Measurements from ENCODE around the gene TRIM41.

The TRIM41 gene

DNA sequence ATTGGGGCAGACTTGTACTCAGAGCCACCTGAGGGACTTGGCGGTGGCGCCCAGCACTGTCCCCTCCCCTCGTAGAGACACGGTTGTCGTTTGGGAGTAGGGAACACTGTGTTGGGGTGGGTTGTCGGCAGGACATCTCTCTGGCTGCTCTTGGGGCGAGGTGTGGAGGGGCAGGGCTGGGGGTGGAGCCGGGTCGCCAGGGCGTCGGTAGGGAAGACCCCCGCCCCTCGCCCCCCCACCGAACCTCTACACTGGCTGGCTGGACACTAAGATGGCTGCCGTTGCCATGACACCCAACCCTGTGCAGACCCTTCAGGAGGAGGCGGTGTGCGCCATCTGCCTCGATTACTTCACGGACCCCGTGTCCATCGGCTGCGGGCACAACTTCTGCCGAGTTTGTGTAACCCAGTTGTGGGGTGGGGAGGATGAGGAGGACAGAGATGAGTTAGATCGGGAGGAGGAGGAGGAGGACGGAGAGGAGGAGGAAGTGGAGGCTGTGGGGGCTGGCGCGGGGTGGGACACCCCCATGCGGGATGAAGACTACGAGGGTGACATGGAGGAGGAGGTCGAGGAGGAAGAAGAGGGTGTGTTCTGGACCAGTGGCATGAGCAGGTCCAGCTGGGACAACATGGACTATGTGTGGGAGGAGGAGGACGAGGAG is 778 bp downstream of the TRIM41 start:
- DNase-seq = no peak
- no peak for TF ChIP-seq GATA1 (IDR thresholded peaks at IDR 0.05; ENCODE audit: low read depth, low read length)

DNA sequence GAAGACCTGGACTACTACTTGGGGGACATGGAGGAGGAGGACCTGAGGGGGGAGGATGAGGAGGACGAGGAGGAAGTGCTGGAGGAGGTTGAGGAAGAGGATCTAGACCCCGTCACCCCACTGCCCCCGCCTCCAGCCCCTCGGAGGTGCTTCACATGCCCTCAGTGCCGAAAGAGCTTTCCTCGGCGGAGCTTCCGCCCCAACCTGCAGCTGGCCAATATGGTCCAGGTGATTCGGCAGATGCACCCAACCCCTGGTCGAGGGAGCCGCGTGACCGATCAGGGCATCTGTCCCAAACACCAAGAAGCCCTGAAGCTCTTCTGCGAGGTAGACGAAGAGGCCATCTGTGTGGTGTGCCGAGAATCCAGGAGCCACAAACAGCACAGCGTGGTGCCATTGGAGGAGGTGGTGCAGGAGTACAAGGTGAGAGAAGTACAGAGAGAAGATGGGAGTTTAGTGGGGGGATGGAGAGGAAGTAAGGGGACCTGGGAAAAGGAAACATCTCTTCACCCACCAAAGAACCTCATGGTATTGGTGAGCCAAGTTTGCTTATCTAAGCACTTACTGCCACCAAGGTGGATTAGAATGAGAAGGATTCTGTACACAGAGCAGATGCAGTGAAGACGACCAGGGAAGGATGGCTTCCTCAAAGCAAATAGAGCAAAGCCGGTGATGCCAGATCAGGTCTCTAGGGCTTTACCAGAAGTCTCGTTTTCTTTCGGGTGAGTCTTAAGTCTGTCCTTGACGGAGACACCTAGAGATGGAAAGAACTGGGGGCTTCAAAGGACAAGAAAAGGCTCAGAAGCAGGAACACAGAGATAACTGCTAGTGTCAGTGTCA is 1.5 kb downstream of the TRIM41 start:
- TF ChIP-seq GATA1 (IDR thresholded peaks at IDR 0.05; ENCODE audit: low read depth, low read length) (no peak), POLR2A (IDR thresholded peaks at IDR 0.05; ENCODE audit: low read length) (no peak)
- DNase-seq = no peak

- DNase-seq = no peak
- TF ChIP-seq POLR2A (IDR thresholded peaks at IDR 0.05; ENCODE audit: low read length) = no peak
- no peak for TF ChIP-seq GATA1 (IDR thresholded peaks at IDR 0.05; ENCODE audit: low read depth, low read length)
These were observed 6.9 kb downstream of the TRIM41 start for GRCh38 chr5:181229996-181230395.

DNA sequence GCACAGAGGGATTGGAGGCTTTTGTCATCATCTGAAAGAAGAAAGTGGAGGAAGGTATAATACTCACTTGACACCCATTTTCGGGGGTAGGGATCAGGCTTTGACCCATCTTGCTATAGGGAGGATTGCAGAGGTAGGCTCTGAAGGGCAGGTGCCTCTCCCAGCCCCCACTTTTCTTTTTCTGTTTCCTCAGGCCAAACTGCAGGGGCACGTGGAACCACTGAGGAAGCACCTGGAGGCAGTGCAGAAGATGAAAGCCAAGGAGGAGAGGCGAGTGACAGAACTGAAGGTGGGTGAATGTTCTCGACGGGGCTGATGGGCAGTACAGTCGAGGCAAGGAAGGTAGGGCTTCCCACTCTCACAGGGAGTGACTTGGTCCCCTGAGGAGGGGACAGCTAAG is 7.5 kb downstream of the TRIM41 start:
- TF ChIP-seq GATA1 (IDR thresholded peaks at IDR 0.05; ENCODE audit: low read depth, low read length) = no peak
- no peak for TF ChIP-seq POLR2A (IDR thresholded peaks at IDR 0.05; ENCODE audit: low read length)
- no peak for DNase-seq

- DNase-seq = no peak
- no peak for TF ChIP-seq GATA1 (IDR thresholded peaks at IDR 0.05; ENCODE audit: low read depth, low read length)
- no peak for TF ChIP-seq POLR2A (IDR thresholded peaks at IDR 0.05; ENCODE audit: low read length)
These were observed 8.4 kb downstream of the TRIM41 start for GRCh38 chr5:181231432-181231831.

DNA sequence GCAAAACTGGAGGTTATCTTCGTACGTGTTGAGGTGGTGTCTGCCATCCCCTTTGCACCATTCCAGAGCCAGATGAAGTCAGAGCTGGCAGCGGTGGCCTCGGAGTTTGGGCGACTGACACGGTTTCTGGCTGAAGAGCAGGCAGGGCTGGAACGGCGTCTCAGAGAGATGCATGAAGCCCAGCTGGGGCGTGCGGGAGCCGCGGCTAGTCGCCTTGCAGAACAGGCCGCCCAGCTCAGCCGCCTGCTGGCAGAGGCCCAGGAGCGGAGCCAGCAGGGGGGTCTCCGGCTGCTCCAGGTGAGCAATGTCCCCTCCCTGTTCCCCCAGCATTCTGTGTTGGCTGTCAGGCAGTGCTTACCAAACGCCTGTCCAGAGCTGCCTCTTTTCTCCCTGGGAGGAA is 9.5 kb downstream of the TRIM41 start:
- DNase-seq = no peak
- TF ChIP-seq GATA1 (IDR thresholded peaks at IDR 0.05; ENCODE audit: low read depth, low read length) = no peak
- TF ChIP-seq POLR2A (IDR thresholded peaks at IDR 0.05; ENCODE audit: low read length) = no peak

GRCh38 chr5:181233088-181233800 is 10.2 kb downstream of the TRIM41 start:
- DNase-seq = no peak
- TF ChIP-seq POLR2A (IDR thresholded peaks at IDR 0.05; ENCODE audit: low read length) (no peak), GATA1 (IDR thresholded peaks at IDR 0.05; ENCODE audit: low read depth, low read length) (no peak)

- DNase-seq = no peak
- TF ChIP-seq POLR2A (IDR thresholded peaks at IDR 0.05; ENCODE audit: low read length) = no peak
- TF ChIP-seq GATA1 (IDR thresholded peaks at IDR 0.05; ENCODE audit: low read depth, low read length) = no peak
These were observed 10.8 kb downstream of the TRIM41 start for GRCh38 chr5:181233801-181234454.

DNA sequence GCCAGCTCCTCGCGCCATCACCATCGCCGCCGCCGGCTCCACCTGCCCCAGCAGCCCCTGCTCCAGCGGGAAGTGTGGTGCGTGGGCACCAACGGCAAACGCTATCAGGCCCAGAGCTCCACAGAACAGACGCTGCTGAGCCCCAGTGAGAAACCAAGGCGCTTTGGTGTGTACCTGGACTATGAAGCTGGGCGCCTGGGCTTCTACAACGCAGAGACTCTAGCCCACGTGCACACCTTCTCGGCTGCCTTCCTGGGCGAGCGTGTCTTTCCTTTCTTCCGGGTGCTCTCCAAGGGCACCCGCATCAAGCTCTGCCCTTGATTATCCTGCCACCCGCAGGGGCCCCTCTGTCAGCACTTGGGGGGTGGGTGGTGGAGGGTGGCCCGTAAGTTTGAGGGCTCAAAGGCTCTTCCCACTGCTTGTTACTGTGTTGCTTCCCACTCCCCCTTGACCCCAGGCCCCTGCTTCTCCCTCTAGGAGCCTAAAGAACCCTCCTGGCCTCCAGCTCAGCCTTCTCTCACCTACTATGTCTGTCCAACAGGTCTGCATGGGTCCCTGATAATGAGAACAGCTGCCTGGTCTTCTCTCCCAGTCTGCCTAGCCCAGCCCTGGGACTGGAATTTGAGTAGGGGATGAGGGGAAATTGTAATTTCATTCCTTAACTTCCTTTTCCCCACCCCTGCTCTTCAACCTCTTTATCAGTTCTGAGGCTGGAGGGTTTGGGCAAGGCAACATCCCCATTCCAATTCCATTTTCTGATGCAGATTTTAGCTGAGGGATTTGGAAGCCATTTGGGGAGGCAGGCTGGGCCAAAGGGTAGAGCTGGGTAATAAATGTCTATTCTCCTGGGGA is 11.6 kb downstream of the TRIM41 start:
- DNase-seq = no peak
- TF ChIP-seq POLR2A (IDR thresholded peaks at IDR 0.05; ENCODE audit: low read length) (peak; percentile 19), GATA1 (IDR thresholded peaks at IDR 0.05; ENCODE audit: low read depth, low read length) (no peak)

- DNase-seq = no peak
- no peak for TF ChIP-seq GATA1 (IDR thresholded peaks at IDR 0.05; ENCODE audit: low read depth, low read length)
- no peak for TF ChIP-seq POLR2A (IDR thresholded peaks at IDR 0.05; ENCODE audit: low read length)
These were observed 12.2 kb downstream of the TRIM41 start for GRCh38 chr5:181235323-181235688.

- TF ChIP-seq POLR2A (IDR thresholded peaks at IDR 0.05; ENCODE audit: low read length) (peak; percentile 39), GATA1 (IDR thresholded peaks at IDR 0.05; ENCODE audit: low read depth, low read length) (no peak)
- no peak for DNase-seq
These were observed 12.7 kb downstream of the TRIM41 start for GRCh38 chr5:181235689-181236366.

DNA sequence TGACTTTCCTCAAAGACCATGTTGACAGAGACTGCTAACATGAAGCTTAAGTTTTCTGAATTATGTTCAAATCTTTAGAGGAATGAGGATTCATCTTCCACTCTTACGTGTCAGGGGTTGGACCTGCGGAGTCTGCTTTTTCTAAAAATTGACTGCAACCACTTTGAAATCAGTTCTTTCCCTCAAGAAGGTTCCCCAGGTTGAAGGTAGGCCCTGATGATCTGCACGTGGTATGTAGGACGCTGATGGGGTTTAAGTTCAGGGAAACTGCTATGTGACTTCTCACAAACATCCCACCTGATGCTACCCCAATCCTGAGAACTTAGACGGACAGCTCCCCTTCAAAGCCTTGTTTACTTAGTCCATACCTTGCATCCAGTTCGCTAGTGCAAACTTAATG is 13.4 kb downstream of the TRIM41 start:
- TF ChIP-seq POLR2A (IDR thresholded peaks at IDR 0.05; ENCODE audit: low read length) (no peak), GATA1 (IDR thresholded peaks at IDR 0.05; ENCODE audit: low read depth, low read length) (no peak)
- DNase-seq = no peak

Measured in erythroblast (primary cell).